Testis (tissue), 3 donors: ENCODE measurements around the gene MTA3. TPM values are rescaled to one million over a fixed set of nuclear protein-coding genes. Genes with fewer than 3 reads are reported as not detected.

ENCODE experiments used
- DNase-seq: peaks from one replicate; pipeline ENCODE4 v3.0.0-alpha.2; 2019
- H3K27ac ChIP-seq, 2 donors: fragments of 200-600 bp; sonication (generic); one replicate each; pipeline ENCODE4 v1.5.1; 2019
- H3K27me3 ChIP-seq: fragments of 200-600 bp; sonication (generic); one replicate; pipeline ENCODE4 v1.5.1; 2019
- H3K36me3 ChIP-seq: fragments of 200-600 bp; sonication (generic); one replicate; pipeline ENCODE4 v1.5.1; 2017; ENCODE audit warnings: low read depth; ENCODE audit errors: missing control alignments
- H3K4me1 ChIP-seq: fragments of 200-600 bp; sonication (generic); one replicate; pipeline ENCODE4 v1.5.1; 2019
- H3K4me3 ChIP-seq, 2 donors: fragments of 200-600 bp; sonication (generic); one replicate each; pipeline ENCODE4 v1.5.1; 2017 to 2019
- H3K9me3 ChIP-seq: fragments of 200-600 bp; sonication (generic); one replicate; pipeline ENCODE4 v1.5.1; 2017
- CTCF ChIP-seq, 3 experiments: fragments of 450-650 bp in 2 of 3; fragments of 200-600 bp in 1 of 3; sonication (generic) in 1 of 3; IDR thresholded peaks; one replicate each; pipeline ENCODE4 v1.5.1; 2016 to 2019; ENCODE audit warnings: antibody characterized with exemption in 3 of 3, mild to moderate bottlenecking in 2 of 3, moderate library complexity in 1 of 3
- POLR2A ChIP-seq: fragments of 450-650 bp; IDR thresholded peaks from one replicate; pipeline ENCODE4 v1.6.1; 2017; ENCODE audit warnings: antibody characterized with exemption, mild to moderate bottlenecking, moderate library complexity
- WGBS, 2 donors: methylation state at CpG; one replicate each; pipeline ENCODE4 v1.1.5; 2018; 5-methylcytosine and 5-hydroxymethylcytosine counted together
- intact Hi-C: fragments of 100-400 bp; cut with DNase I; formaldehyde crosslinking; loops from one replicate; pipeline ENCODE4 v1.15.1; 2023; ENCODE audit warnings: low total_unique reads
- polyA plus RNA-seq: library from polyadenylated mRNA; stranded (reverse); fragments of 350-450 nt; fragmentation: Illumina TruSeq; extraction: RNeasy Lipid Tissue Mini Kit (QIAGEN cat#74804); gene quantifications from one replicate; pipeline ENCODE4 v1.2.3, GENCODE V29; 2014; ENCODE audit warnings: low read depth, low replicate concordance; ENCODE audit not compliant: insufficient read depth
- total RNA-seq, 2 donors: library from RNA; depleted of rRNA; stranded (reverse); fragments of >200 nt; gene quantifications; one replicate each; pipeline ENCODE4 v1.2.3, GENCODE V29; 2016

Gene MTA3
- total and polyA plus RNA-seq, 3 donors from 2014 or later, result 58.5 to 84.6 (median 77.0) TPM

GRCh38 chr2:42756150-42756775 is 187.8 kb downstream of the MTA3 start:
- 78 to 86% methylated on average over 5 to 10 of the region's 10 CpGs for WGBS, 2 donors
- Histone ChIP-seq H3K9me3 (no peaks in the 10 kb centered on the region), H3K4me1 (peaks cover 19% of the 10 kb centered on the region), H3K36me3 (no peaks in the 10 kb centered on the region), H3K4me3 (no peak overlapping the region), H3K27ac (no peak overlapping the region), H3K27me3 (no peaks in the 10 kb centered on the region)
- intact Hi-C loops, result no loop called here
- TF ChIP-seq CTCF (IDR thresholded peaks at IDR 0.05) (no peak), POLR2A (no peak)
- no peak for DNase-seq

DNA sequence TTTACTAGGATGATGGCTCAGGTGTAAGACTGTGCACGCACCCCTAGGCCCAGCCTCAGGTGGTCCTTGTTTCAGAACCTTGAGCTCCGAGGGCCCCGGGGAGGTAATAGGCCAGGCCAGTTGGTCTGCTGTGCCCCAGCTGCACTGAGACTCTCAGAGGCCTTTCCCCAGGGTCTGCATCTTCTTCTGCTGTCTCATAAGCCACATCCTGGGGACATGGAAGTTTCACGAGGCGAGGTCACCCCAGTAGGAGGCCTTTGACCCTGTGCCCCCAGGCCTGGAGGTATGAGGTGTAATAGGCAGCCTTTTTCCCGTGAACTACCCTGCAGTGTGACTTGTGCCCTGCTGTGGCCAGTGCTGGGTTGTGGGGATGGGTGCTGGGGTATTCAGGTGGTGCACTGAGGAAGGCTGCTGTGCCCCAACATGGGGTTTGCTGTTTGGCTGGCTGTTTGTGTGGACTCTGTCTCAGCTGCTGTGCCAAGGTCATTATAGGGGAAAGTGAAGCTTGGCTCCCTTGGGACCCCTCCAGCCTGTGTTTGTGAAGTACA is 188.6 kb downstream of the MTA3 start:
- no peak for TF ChIP-seq CTCF (IDR thresholded peaks at IDR 0.05)
- TF ChIP-seq POLR2A, result no peak
- H3K9me3 ChIP-seq, result no peaks in the 10 kb centered on the region
- no peak overlapping the region for H3K27ac ChIP-seq
- H3K36me3 ChIP-seq, result no peaks in the 10 kb centered on the region
- no peak overlapping the region for H3K4me3 ChIP-seq
- intact Hi-C loops, result no loop called here
- WGBS, 2 donors, result 81 to 93% methylated on average over 5 to 6 of the region's 6 CpGs
- no peak for DNase-seq
- H3K4me1 ChIP-seq, result peaks cover 19% of the 10 kb centered on the region
- H3K27me3 ChIP-seq, result no peaks in the 10 kb centered on the region

DNA sequence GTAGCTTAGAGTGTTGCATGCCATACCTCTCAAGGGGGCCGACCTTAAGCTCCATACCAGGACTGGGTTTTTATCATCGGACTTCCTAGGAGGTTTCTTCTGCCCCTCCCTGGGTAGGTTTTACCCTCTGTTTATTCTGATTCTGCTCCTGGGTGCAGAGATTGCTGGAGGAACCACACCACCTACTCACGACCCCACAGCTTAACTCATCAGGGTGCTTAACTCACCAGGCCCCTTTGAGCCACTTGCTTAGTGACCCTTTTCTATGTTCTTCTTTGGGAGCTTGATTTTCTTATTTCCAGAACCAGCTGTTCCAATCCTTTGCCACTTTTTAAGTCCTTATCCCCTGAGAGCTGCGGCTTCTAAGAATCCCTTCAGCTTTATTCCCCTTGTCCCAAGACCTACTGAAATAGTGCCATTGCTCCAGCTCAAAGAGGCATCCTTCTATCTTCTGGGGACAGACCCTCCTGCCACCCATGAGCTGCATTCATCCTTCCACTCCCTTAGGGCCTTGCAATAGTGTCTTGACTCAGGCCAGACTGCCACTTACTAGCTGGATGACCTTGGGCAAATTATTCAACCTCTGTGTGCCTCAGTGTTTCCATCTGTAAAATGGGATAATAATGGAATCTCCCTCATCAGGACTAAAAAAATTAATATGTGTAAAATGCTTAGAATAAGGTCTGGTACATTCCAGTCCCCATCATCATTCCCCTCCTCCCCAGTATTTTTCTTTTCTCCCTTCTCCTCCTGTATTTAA is 189.7 kb downstream of the MTA3 start:
- Histone ChIP-seq H3K4me3 (no peak overlapping the region), H3K27ac (no peak overlapping the region), H3K36me3 (no peaks in the 10 kb centered on the region), H3K27me3 (no peaks in the 10 kb centered on the region), H3K9me3 (no peaks in the 10 kb centered on the region), H3K4me1 (peaks cover 18% of the 10 kb centered on the region)
- intact Hi-C loops, result no loop called here
- DNase-seq, result no peak
- TF ChIP-seq POLR2A (no peak), CTCF (IDR thresholded peaks at IDR 0.05) (no peak)
- 79 to 96% methylated on average over 4 of the region's 4 CpGs for WGBS, 2 donors

DNA sequence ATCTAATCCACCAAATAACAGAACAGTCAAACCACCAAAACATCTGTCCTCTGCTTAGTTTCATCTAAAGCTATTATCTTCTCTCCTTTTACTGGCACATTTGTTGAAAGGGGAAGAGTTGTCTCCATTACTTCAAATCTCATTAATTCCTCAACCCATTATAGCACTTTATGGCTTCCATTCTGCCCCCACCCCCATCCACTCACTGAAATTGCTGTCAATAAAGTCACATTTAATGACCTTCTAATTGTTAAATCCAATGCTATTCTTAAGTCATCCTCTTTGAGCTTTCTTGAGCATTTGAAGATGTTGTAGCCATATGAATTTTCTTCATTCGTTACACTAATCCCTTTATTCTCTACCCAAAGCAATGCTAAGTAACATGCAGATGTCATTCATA is 190.3 kb downstream of the MTA3 start:
- peaks cover 12% of the 10 kb centered on the region for H3K4me1 ChIP-seq
- intact Hi-C loops, result no loop called here
- no peak for DNase-seq
- no peak overlapping the region for H3K4me3 ChIP-seq
- H3K36me3 ChIP-seq, result no peaks in the 10 kb centered on the region
- no peaks in the 10 kb centered on the region for H3K9me3 ChIP-seq
- TF ChIP-seq CTCF (IDR thresholded peaks at IDR 0.05), result no peak
- TF ChIP-seq POLR2A, result no peak
- 95 to 98% methylated on average over 1 of the region's 1 CpG for WGBS, 2 donors
- H3K27ac ChIP-seq, result no peak overlapping the region
- H3K27me3 ChIP-seq, result no peaks in the 10 kb centered on the region
